ENCODE measurements around the gene OSBPL1A.

Gene OSBPL1A

DNA sequence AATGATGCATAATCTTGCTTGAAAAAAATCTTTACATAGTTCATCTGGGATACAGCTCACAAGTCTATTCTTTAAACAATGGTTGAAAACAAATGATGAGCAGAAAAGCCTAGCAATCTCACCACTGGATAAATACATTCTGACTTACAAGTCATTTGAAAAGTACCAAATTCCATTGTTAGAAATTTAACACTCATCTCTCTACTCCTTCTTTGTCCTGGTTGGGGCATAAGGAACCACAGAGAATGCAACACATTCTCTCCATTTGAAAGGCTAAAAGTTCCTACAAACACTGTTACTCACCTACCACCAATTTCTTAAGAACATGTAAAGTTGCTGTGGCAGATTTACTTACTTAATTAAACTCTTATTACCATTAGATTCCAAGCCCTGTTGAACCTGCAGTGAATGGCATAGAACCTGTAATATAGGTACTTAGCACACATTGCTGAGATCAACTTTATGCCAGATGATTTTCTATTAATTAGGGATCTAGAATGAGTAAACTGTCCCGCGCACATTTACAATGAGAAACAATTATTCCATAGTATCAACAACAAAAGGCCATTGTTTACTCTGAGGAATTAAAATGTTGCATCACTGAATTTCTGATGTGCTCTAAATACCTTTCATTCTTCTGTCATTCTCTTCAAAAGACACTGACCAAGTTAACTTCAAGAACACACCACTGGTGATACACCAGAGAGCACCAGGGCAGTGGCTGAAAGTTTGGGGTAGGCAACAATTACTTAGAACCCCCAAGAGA, 189.2 kb downstream of the OSBPL1A start:
- no peak for DNase-seq

DNA sequence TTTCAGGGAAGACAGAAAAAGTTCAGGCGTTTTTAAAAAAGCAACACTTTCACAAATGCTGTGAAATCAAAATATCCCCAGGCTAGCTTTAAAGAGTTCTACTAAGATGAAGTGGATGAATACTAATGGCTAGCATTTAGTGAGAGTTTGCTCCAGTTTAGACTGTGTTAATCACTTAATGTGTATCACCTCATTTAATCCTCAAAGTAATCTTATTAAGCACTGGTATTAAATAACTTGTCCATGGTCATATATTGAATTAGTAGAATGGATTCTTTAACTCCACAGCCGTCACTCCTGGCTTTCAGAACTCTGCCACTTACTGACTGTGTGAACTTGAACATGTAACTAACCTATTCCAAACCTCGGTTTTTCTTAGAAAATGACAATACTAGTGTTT, 192.7 kb downstream of the OSBPL1A start:
- no peak for DNase-seq

DNA sequence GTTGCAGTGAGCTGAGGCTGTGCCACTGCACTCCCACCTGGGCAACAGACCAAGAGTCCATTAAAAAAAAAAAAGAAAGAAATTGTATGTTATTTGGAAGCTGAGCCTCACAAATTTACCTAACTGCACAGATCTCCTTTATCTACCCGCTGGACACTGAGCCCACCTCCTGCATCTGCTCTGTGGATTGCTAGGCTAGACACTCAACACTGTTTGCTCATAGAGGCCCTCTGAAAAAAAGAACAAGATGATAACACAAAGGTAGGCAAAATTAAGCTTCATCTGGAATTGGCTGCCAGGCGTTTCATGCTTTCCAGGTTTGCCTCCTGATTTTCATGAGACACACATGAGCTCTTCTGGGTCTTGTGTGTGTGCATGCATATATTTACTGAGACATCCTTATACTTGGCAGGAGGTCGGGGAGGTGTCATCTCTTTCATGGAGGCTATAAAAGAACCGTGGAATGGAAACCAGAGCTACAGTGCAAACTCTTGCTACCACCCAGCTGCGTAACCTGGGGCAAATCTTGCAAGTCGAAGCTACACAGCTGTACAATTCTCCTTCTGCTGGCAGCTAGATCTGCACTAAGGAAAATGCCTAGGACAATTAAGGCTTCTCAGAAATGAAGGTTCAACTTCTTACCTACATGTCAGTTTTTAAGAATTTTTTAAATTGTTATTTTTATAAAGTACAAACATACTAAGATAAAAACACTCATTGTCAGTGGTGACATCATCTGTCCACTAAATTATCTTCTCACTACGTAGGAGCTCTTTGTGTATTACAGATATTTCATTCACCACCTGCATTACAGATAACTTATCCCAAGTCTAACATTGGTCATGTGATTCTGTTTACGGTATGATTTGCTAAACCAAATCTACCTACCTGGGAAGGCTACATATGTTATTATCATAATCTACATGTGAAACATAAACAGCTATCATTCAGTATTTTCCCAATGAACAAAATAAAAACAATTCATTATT, 195.6 kb downstream of the OSBPL1A start:
- DNase-seq: no peak

DNA sequence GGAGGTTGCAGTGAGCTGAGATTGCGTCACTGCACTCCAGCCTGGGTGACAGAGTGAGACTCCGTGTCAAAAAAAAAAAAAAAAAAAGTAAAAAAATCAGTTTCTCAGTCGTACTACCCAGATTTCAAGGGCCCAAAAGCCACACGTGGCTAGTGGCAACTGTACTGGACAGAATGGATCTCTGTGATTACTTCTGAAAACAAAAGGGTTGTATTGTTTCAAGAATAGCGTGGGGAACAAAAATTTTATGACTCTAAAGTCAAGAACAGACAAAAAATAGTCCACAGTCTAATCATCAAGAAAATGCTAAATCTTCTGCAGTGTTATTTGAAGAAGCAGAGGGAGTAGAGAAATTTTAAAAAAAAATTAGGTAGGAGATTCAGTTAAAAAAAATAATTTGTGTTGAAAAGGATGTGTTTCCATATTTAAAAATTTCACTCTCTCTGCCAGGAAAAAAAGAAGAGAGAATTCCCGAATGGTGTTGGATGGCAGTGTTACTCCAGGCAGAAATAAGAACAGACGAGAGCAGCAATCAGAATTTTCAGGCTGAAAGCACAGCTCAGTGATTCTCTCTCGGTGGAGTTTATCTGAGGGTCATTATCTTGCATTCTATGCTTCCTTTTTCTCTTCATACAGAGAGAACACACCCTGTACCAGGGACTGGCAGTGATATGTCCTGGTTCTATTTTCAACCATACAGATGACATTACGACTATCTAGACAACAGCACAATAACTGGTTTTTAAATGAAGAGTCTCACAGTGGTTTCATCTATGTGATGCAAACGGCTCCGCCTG, 196.9 kb downstream of the OSBPL1A start:
- no peak for DNase-seq

DNA sequence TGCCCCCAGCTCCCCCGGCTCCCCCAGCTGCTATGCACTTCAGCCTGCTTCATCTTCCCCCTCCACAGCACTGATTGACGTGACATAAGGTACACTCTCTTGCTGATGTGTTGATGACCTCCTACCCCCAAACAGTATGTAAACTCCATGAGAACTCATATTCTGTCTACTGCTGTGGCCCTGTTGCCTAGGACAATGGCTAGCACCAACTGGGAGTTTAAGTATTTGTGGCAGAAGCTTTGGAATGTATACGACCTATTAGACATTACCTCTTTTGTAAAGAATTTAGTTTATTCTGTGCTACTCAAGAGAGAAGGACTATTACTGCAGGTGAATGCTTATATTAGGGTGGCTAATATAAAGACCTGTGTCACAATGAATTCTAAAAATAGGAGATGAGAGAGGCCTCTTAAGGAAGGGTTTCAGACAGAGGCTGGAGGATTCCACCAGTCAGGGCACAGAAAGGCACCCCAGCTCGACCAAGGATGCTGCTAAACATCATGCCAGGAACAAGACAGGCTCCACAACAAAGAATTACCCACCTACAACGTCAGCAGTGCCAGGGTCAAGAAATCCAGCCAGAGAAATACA, 198.2 kb downstream of the OSBPL1A start:
- no peak for DNase-seq

DNA sequence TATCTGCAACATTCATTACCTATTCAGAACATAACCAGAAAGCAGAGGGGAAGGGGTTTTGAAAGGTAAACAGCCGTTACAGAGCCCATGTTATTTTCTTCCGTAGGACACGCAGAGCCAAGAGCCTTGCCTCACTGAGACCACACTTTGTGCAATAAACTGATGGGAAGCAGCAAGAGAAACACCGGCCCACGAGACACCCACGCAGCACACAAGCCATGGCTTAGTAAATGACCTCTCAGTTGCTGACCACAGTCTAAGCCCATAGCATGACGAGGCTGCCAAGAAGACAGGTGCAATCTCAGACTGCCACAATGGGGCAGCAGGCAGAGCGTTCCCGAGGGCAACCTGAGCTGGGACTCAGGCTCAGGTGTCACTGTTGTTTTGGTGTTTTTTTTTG, 199.2 kb downstream of the OSBPL1A start:
- DNase-seq: no peak

DNA sequence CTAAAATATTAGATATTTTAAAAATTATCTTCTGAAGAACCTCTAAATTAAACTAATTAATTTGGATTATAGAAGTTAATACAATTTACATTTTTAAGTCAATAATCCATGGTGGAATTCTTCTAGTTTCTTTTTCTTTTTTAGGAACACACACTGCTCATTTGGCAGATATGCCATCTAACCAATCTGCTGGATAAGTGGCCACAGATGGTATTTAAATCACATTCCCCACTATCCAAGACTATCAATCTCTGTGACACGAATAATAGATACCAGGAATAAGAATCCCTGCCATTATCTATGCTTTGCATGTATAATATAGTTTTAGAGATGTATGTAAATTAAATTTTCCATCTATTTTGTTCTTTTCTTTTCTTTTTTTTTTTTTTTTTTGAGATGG, 200.2 kb downstream of the OSBPL1A start:
- no peak for DNase-seq

DNA sequence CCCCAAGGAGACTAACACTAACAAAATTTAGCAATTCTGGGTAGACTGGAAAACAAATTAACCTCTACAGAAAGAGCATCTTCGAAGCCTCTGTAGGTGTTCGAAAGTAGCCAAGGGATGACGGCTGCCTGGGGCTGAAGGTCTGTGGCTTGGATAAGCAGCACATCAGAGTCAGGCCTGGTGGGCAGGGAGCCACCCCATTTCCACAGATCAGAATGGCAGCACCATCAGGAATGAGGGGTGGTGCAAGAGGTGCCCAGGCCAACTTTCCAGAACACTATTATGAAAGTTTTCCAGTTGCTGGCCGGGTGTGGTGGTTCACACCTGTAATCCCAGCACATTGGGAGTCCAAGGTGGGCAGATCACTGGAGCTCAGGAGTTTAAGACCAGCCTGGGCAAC, 200.9 kb downstream of the OSBPL1A start:
- no peak for DNase-seq

DNA sequence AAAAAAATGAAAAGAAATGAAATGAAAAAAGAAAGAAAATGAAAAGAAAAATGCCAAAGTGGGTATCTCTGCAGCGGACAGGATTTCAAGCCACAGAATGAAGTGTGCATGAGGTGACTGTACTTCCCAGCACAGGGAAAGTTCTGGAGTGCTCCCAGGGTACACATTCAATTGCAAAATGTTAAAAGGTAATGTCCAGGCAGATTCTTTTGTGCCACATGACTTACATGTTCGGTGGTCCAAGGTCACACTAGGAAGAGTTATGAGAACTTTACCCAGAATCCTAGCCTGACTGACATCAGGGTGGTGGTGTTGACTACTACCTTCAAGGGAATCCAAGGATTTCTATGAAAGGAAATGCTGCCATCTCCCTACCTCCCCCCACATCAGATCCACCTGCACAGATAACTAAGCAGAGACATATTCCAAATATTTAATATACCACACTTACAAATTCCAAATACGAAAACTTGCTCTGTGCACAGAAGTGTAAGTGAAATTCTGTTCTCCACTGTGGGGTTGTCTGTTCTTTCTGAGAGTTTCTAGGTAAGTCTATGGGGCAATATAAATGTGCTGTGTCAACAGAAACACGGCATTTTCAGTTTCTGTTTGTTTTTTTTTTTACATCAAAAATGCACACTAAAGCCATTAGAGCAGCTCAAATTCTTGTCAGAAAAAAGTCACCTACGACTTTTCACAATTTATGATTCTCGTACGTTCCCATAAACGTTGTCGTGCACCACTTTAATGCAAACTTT, 202.1 kb downstream of the OSBPL1A start:
- DNase-seq: no peak

DNA sequence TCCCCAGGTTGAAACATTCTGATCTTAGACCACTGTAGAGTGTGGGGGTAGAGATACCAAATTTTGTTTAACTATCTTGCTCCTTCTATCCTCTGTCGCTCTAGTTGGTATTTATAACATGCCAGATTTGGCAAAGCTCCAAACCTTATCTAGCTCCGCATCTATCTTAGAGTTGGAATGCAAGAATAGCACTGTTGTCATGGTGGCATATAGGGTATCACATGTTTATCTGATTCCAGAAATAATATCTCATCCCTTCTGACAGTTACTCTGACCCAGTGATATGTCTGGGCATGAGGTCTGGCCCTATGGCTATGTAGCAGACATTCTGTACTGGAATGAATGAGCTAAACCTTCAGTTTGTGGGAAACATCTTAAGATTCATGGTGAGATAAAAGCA, 207.0 kb downstream of the OSBPL1A start:
- DNase-seq: no peak

DNA sequence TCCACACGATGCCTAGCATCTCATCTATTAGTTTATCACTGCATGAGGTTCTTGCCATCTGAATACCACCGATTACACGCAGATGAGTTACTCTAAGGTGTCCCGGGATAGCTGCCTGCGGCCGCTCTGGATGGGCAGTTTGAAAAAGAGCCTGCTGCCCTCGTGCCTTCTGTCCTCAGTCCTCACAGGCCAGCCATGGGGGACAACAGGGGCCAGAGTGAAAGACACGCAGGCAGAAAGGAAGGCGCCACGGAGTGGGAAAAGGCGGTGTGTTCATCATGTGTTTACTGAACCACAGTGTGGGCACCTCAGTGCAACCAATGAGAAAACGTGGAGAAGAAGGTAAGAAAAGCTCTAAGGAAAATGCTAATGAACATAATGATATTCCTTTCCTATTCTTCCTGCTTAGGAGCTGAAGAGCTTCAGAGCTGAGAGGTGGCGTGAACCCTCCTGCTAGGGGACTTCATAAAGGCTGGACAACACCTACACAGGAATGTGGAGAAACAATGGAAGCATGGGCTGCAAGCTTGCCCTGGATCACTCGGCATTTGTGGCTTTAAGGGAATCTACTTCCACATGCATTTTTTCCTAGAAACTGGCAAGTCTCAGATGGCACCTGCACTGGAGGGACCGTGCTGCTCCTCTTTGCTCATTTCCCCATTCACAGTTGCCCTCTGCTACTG, 207.8 kb downstream of the OSBPL1A start:
- no peak for DNase-seq

DNA sequence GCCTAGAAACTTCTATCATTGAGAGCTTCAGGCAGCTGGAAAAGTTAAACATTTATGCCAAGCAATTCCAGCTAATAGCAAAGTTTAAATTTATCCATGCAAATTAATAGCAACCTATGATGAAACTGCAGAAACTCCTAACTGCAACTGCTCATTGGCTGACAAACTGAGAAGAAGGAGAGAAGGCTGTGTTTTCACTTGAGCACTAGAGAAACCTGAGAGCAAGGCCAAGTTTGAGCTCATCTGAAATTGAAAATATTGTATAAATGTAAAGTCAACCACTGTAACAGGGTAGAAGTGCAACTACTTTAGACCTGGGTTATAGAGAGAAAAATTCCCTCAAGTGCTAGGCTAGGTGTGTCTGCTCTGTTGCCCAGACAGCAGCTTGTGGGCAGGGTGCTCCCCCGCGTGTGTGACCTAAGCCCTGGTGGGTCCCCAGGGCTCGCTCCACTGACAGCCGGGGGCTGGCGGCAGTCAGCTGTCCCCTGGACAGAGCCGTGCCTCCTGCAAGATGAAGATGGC, 208.6 kb downstream of the OSBPL1A start:
- no peak for DNase-seq

DNA sequence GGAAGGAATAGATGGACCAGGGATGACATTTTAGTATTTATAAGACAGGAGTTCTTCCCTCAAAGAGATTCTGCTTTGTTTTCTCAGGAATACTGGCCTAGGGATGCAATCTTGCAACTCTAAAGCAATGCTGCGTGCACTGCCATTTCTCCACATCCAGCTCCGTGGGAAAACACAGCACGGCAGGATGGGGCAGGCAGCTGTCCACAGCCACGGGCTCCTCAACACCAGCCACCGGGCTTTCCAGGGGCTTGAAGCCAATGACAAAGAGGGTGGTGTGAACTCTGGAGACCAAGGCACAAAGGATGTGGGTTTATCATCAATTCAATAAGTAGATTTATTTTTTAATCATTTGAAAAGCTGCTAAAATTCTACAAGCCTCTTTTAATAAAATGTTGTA, 209.5 kb downstream of the OSBPL1A start:
- DNase-seq: no peak

DNA sequence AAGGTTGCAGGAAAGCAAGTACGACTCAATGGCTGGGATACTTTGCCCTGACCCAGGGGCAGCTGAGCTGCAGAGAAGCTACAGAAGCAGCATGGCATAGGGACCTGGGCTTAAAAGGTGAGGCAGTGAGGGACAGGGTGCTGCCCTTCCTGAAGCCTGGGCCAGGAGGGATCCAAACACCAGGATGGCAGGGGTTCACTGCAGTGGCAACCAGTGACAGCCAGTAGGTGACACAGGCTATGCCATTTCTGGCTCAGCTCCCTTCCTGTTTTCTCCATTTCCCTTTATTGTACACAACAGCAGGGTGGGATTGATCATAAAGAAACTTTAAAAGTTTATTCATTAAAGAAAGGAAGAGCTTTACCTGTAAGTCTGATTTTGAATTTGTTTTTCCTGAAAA, 209.9 kb downstream of the OSBPL1A start:
- no peak for DNase-seq

DNA sequence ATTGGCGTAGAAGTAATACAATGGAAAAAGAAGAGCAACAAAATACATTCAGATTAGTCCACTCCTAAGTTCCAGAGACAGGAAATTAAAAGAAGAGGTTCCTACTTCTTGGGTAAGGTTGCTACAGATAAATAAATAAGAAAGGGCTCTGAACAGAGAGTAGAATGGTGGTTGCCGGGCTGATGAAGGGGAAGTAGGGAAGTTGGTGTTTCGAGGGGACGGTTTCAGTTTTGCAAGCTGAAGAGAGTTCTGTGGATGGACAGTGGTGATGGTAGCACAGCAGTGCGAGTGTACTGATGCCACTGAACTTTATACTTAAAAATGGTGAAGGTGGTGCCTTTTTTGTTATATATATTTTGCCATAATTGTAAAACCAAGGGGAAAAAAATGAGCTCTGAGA, 210.6 kb downstream of the OSBPL1A start:
- no peak for DNase-seq

DNA sequence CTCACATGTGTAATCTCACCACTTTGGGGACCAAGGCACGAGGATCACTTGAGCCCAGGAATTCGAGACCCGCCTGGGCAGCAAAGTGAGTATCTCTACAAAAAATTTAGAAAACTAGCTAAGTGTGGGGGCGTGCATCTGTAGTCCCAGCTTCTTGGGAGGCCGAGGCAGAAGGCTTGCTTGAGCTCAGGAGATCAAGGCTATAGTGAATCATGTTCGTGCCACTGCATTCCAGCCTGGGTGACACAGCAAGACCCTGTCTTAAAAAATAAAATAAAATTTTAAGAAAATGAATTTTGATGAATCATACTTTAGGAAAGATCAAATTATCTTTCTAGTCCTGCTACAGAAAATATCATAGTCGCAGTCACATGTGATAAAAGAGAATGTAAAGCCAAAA, 211.8 kb downstream of the OSBPL1A start:
- DNase-seq: peak; percentile 25

DNA sequence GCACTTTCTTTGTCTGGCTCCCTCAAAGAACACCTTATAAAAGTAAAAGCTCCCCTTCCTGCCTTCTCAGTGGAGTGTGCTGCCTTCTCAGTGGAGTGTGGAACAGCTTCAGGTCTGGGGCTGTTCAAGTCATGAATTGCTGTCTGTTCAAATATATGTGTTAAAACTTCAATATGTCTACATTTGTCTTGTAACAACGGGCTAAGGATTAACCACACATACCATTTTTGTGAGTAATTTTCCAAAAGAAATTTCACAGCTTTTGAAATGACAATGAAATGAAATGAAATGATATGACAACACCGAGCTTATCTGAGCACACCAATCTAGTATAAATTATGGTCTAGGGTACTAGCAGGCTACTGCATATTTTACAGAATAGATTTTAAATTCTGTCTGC, 215.8 kb downstream of the OSBPL1A start:
- DNase-seq: no peak

DNA sequence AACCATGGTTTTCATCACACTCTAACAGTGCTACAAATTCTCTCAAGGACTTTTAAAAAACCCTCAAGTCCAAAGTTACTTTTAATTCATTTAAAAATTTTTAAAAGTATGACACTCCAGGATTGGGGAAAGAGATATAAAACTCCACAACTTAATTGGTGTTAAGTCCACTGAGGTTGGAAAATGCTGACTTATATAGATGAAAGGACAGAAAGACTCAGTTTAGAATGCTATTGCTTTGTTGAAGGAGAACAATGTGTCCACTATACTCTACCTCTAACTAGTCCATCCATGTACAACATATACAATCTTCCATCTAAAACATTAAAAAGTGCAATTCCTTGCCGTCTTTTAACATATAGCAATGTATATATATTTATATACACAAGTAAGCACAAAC, 217.6 kb downstream of the OSBPL1A start:
- no peak for DNase-seq

DNA sequence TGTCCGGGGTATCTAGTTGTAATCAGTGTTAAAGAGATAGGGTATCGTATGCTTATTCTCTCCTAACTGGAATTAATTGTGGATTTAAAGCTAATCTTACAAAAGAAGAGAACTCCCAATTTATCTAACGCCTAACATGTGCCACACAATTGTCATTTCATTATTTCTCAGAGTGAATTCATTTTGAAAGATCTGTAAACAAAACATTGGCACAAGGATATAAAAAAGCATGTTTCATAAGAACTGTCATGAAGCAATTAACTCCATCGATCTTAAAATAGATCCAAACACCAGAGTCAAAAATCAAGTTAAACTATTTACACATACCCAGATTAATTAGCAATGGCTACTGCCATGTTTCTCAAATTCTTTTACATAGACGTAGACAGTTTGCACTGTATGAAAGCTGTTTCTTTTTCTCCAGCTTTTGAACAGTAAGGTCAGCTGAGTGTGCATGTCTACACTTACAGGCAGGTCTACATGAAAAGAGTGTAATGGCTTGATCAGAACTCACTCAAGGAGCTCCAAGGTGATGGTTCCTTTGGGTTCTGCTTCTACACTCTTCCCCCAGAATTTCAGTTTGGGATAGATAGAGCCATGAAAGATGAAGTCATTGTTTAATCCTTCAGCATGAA, 220.0 kb downstream of the OSBPL1A start:
- DNase-seq: no peak

DNA sequence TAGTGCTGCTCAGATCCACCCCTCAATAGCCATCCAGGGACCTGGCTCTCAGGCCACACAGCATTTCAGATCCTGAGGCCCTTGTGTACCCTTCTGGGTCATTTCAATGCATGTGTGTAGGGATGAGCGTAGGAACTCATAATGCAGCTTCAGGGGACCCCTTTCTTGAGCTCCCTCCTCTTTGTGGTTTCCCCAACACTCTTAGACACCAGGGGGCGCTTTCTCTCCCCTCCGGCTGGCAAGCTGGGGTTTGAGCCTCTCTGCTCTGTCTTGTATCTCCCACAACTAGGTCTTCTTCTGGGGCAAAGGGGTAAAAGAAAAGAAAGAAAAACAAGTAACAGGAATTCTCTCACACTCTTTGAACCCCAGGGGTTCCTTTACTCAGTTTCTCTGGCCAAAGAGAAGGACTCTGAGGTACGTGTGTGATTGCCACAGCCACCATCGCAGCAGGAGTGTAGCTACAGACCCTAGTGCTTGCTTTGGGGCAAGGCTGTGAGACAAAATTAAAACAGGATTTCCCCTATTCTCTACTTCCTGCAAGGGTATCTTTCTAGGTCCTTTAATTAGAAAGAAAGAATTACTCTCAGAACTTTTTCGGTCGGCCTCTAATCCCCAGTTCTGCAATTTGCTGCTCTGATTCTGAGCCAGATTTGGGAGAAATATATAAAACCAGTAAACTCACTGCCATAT, 220.8 kb downstream of the OSBPL1A start:
- DNase-seq: peak; percentile 25
